Activated CD4-positive, alpha-beta T cell treated with anti-CD3 and anti-CD28 coated beads, Interleukin-2, amount 10 ng/mL, durations not matched to agents 24 days and 14 days (primary cell): ENCODE data around the gene TFG. TPM values are rescaled to one million over a fixed set of nuclear protein-coding genes. Genes with fewer than 3 reads are reported as not detected.

Experiments used
- DNase-seq: peaks from one replicate; pipeline ENCODE4 v3.0.0; 2022
- H3K27ac Mint-ChIP-seq: one replicate; pipeline ENCODE4 v1.8.0; 2022; ENCODE audit warnings: mild to moderate bottlenecking, mixed read lengths
- H3K27me3 Mint-ChIP-seq: one replicate; pipeline ENCODE4 v1.8.0; 2022; ENCODE audit warnings: mixed read lengths
- H3K36me3 Mint-ChIP-seq: one replicate; pipeline ENCODE4 v1.8.0; 2022; ENCODE audit warnings: low read depth, mild to moderate bottlenecking, mixed read lengths
- H3K4me1 Mint-ChIP-seq: one replicate; pipeline ENCODE4 v1.8.0; 2021; ENCODE audit warnings: mixed read lengths
- H3K4me3 Mint-ChIP-seq: one replicate; pipeline ENCODE4 v1.8.0; 2022; ENCODE audit warnings: mild to moderate bottlenecking, moderate library complexity, mixed read lengths
- H3K9me3 Mint-ChIP-seq: one replicate; pipeline ENCODE4 v1.8.0; 2021; ENCODE audit warnings: mixed read lengths
- intact Hi-C: fragments of 100-400 bp; cut with micrococcal nuclease; formaldehyde crosslinking; loops from one replicate; pipeline ENCODE4 v1.15.1; 2023
- total RNA-seq: library from RNA; stranded (reverse); gene quantifications from 2 replicates; pipeline ENCODE4 v1.2.3, GENCODE V29; 2022

Gene TFG
- total RNA-seq, 1 donor from 2014 or later: 71.5 TPM

GRCh38 chr3:100717637-100718487 is 8.6 kb downstream of the TFG start:
- no peak for DNase-seq
- Mint-ChIP-seq H3K9me3 (no peaks in the 10 kb centered on the region), H3K36me3 (peaks cover 72% of the 10 kb centered on the region), H3K27ac (no peak overlapping the region), H3K4me3 (no peak overlapping the region), H3K4me1 (peaks cover 42% of the 10 kb centered on the region), H3K27me3 (no peaks in the 10 kb centered on the region)
- intact Hi-C loops: loop anchor here (10.0 kb wide), 1 partner anchor 453 kb away; the partner anchor contains the start of gene TBC1D23

- Mint-ChIP-seq H3K4me3 (no peak overlapping the region), H3K36me3 (peaks cover 68% of the 10 kb centered on the region), H3K9me3 (no peaks in the 10 kb centered on the region), H3K27ac (no peak overlapping the region), H3K4me1 (peaks cover 38% of the 10 kb centered on the region), H3K27me3 (no peaks in the 10 kb centered on the region)
- intact Hi-C loops: loop anchor here (10.0 kb wide), 1 partner anchor 454 kb away; the partner anchor contains the start of gene TBC1D23
- no peak for DNase-seq
Observed at GRCh38 chr3:100719136-100719535, 9.8 kb downstream of the TFG start.

- DNase-seq: no peak
- Mint-ChIP-seq H3K36me3 (peaks cover 66% of the 10 kb centered on the region), H3K27ac (no peak overlapping the region), H3K9me3 (no peaks in the 10 kb centered on the region), H3K4me1 (peaks cover 31% of the 10 kb centered on the region), H3K4me3 (no peak overlapping the region), H3K27me3 (no peaks in the 10 kb centered on the region)
- intact Hi-C loops: no loop called here
Observed at GRCh38 chr3:100720426-100720825, 11.1 kb downstream of the TFG start.

GRCh38 chr3:100725935-100726513 is 16.7 kb downstream of the TFG start:
- Mint-ChIP-seq H3K4me1 (peaks cover 25% of the 10 kb centered on the region), H3K9me3 (no peaks in the 10 kb centered on the region), H3K27ac (no peak overlapping the region), H3K27me3 (no peaks in the 10 kb centered on the region), H3K36me3 (peaks cover 60% of the 10 kb centered on the region), H3K4me3 (no peak overlapping the region)
- DNase-seq: no peak
- intact Hi-C loops: loop anchor here (2.0 kb wide), 1 partner anchor 13 kb away; no protein-coding TSS in a partner anchor

GRCh38 chr3:100726706-100727105 is 17.4 kb downstream of the TFG start:
- H3K4me3 Mint-ChIP-seq: no peak overlapping the region
- peak overlapping the region; percentile 27 for H3K27ac Mint-ChIP-seq
- no peaks in the 10 kb centered on the region for H3K27me3 Mint-ChIP-seq
- intact Hi-C loops: loop anchor here (2.0 kb wide), 1 partner anchor 14 kb away; no protein-coding TSS in a partner anchor
- H3K9me3 Mint-ChIP-seq: no peaks in the 10 kb centered on the region
- DNase-seq: no peak
- H3K4me1 Mint-ChIP-seq: peaks cover 25% of the 10 kb centered on the region
- H3K36me3 Mint-ChIP-seq: peaks cover 57% of the 10 kb centered on the region

- no peak for DNase-seq
- H3K36me3 Mint-ChIP-seq: peaks cover 50% of the 10 kb centered on the region
- intact Hi-C loops: no loop called here
- no peaks in the 10 kb centered on the region for H3K27me3 Mint-ChIP-seq
- H3K4me1 Mint-ChIP-seq: peaks cover 27% of the 10 kb centered on the region
- no peak overlapping the region for H3K4me3 Mint-ChIP-seq
- H3K9me3 Mint-ChIP-seq: no peaks in the 10 kb centered on the region
- H3K27ac Mint-ChIP-seq: peak overlapping the region; percentile 4
Observed at GRCh38 chr3:100730524-100730923, 21.2 kb downstream of the TFG start.

GRCh38 chr3:100732435-100732834 is 23.1 kb downstream of the TFG start:
- Mint-ChIP-seq H3K27me3 (no peaks in the 10 kb centered on the region), H3K27ac (no peak overlapping the region), H3K4me1 (peaks cover 13% of the 10 kb centered on the region), H3K4me3 (no peak overlapping the region), H3K36me3 (peaks cover 51% of the 10 kb centered on the region), H3K9me3 (no peaks in the 10 kb centered on the region)
- DNase-seq: no peak
- intact Hi-C loops: no loop called here

- intact Hi-C loops: loop anchor here (2.0 to 5.0 kb wide), 3 partner anchors 27 to 645 kb away; no protein-coding TSS in a partner anchor
- Mint-ChIP-seq H3K27ac (no peak overlapping the region), H3K4me1 (peaks cover 13% of the 10 kb centered on the region), H3K9me3 (no peaks in the 10 kb centered on the region), H3K36me3 (peaks cover 51% of the 10 kb centered on the region), H3K4me3 (no peak overlapping the region), H3K27me3 (no peaks in the 10 kb centered on the region)
- no peak for DNase-seq
Observed at GRCh38 chr3:100737334-100737733, 28.0 kb downstream of the TFG start.

GRCh38 chr3:100740207-100740606 is 30.9 kb downstream of the TFG start:
- peaks cover 53% of the 10 kb centered on the region for H3K36me3 Mint-ChIP-seq
- H3K27me3 Mint-ChIP-seq: no peaks in the 10 kb centered on the region
- H3K4me1 Mint-ChIP-seq: peaks cover 5% of the 10 kb centered on the region
- H3K27ac Mint-ChIP-seq: no peak overlapping the region
- intact Hi-C loops: no loop called here
- no peak for DNase-seq
- H3K4me3 Mint-ChIP-seq: no peak overlapping the region
- H3K9me3 Mint-ChIP-seq: no peaks in the 10 kb centered on the region

GRCh38 chr3:100743535-100743934 is 34.2 kb downstream of the TFG start:
- Mint-ChIP-seq H3K36me3 (peaks cover 54% of the 10 kb centered on the region), H3K27me3 (no peaks in the 10 kb centered on the region), H3K4me1 (peaks cover 3% of the 10 kb centered on the region), H3K9me3 (no peaks in the 10 kb centered on the region), H3K27ac (no peak overlapping the region), H3K4me3 (no peak overlapping the region)
- DNase-seq: no peak
- intact Hi-C loops: no loop called here

GRCh38 chr3:100744671-100745070 is 35.4 kb downstream of the TFG start:
- intact Hi-C loops: no loop called here
- no peak for DNase-seq
- H3K27ac Mint-ChIP-seq: no peak overlapping the region
- peaks cover 57% of the 10 kb centered on the region for H3K36me3 Mint-ChIP-seq
- H3K4me1 Mint-ChIP-seq: peaks cover 3% of the 10 kb centered on the region
- no peaks in the 10 kb centered on the region for H3K27me3 Mint-ChIP-seq
- H3K9me3 Mint-ChIP-seq: no peaks in the 10 kb centered on the region
- H3K4me3 Mint-ChIP-seq: no peak overlapping the region

- DNase-seq: no peak
- Mint-ChIP-seq H3K4me3 (no peak overlapping the region), H3K36me3 (peaks cover 56% of the 10 kb centered on the region), H3K27ac (no peak overlapping the region), H3K4me1 (no peaks in the 10 kb centered on the region), H3K9me3 (no peaks in the 10 kb centered on the region), H3K27me3 (no peaks in the 10 kb centered on the region)
- intact Hi-C loops: no loop called here
Observed at GRCh38 chr3:100745617-100746016, 36.3 kb downstream of the TFG start.

- no peaks in the 10 kb centered on the region for H3K27me3 Mint-ChIP-seq
- H3K4me3 Mint-ChIP-seq: no peak overlapping the region
- no peak for DNase-seq
- peaks cover 59% of the 10 kb centered on the region for H3K36me3 Mint-ChIP-seq
- intact Hi-C loops: no loop called here
- H3K9me3 Mint-ChIP-seq: no peaks in the 10 kb centered on the region
- no peak overlapping the region for H3K27ac Mint-ChIP-seq
- no peaks in the 10 kb centered on the region for H3K4me1 Mint-ChIP-seq
Observed at GRCh38 chr3:100746092-100746491, 36.8 kb downstream of the TFG start.

GRCh38 chr3:100748220-100748619 is 38.9 kb downstream of the TFG start:
- Mint-ChIP-seq H3K36me3 (peaks cover 60% of the 10 kb centered on the region), H3K27me3 (no peaks in the 10 kb centered on the region), H3K4me3 (no peak overlapping the region), H3K9me3 (no peaks in the 10 kb centered on the region), H3K4me1 (no peaks in the 10 kb centered on the region), H3K27ac (no peak overlapping the region)
- intact Hi-C loops: no loop called here
- no peak for DNase-seq
